Activated CD4-positive, alpha-beta T cell treated with anti-CD3 and anti-CD28 coated beads, Interleukin-2, Interleukin-6, amounts not matched to agents 100 ng/mL and 50 ng/mL, durations not matched to agents 16 hours and 8 hours (primary cell): ENCODE measurements around the gene APBB2.
"Not testable (repeated sequence)": the region's sequence is repeated elsewhere in the genome, so short reads cannot be mapped to it uniquely, and the experiment has no call there.

Experiments used
- DNase-seq: peaks from one replicate; pipeline ENCODE4 v3.0.0-alpha.2; 2020

APBB2 gene

GRCh38 chr4:41059411-41059810 is 154.9 kb downstream of the APBB2 start:
- DNase-seq: not testable (repeated sequence)

DNA sequence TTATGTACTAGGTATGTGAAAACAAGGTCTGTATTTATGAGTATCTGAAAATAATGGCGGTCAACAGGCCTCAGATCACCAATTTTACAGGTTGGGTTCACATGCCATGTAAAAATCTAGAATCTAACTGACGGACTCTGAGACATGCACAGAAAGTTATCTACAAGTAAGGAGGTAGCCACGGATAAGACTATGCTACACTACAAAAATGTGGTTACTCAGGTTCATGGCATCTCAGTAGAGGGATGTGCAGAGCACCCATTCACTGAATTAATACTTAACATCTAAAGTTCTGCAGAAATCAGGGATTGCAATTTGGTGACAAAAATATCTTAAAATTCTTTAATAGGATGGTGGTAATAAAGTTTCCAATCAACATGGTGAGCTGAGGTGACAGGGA is 155.9 kb downstream of the APBB2 start:
- DNase-seq: no peak

DNA sequence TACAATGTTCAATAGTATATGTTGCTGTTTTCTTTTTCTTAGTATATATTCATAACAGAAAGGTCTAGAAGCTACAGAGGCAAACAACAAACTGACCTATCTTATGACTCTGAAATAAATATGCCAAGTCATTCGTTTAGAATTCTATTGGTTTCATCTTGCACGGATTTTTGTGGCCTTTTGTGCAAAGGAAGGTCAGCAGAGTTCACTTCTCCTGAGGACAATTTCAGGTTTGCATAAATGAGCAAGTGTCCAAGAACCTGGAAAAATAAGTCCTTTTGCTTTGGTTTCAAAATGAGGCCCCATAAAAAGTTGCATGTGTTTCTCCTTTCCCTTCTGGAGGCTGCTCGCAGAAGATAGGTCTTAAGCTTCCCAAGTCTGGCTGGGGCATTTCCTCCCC is 156.9 kb downstream of the APBB2 start:
- no peak for DNase-seq

- DNase-seq: no peak
Observed at GRCh38 chr4:41052287-41052686, 162.1 kb downstream of the APBB2 start.

GRCh38 chr4:41050880-41051775 is 163.2 kb downstream of the APBB2 start:
- DNase-seq: no peak

DNA sequence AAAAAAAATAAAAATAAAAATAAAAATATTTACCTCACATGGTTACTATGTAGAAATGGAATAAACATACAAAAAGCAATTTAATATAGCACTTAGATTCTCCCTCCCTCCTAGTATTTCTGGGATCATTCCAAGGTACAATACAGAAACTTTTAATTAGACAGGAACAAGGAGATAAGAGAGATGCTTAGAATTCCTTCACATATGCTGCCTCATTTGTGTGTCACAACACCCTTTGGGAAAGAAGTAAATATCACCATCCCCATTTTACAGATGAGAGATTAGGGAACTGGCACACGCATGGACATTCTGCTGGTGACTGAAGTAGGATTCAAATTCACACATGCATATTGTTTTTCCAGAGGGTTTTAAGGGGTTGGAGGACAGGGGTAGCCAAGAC is 164.2 kb downstream of the APBB2 start:
- DNase-seq: no peak

- DNase-seq: not testable (repeated sequence)
Observed at GRCh38 chr4:41049176-41049575, 165.2 kb downstream of the APBB2 start.

DNA sequence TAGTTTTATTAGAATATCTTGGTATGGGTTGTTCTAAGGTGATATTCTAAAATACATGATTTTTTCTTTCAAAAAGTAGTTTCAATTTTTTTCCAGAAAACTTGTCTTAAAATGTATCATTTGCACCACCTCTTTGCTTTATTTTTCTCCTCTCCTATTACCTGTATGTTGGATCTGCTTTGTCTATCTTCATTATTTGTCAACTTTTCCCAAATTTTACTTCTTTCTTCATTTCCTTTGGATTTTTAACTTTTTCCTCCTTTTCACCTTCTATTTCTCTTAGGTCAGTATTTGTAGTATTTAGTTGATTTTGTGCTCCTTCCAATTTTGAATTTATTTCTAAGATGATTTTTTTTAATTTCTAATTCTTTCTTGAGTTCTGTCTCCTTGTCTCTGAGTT is 169.6 kb downstream of the APBB2 start:
- DNase-seq: no peak

DNA sequence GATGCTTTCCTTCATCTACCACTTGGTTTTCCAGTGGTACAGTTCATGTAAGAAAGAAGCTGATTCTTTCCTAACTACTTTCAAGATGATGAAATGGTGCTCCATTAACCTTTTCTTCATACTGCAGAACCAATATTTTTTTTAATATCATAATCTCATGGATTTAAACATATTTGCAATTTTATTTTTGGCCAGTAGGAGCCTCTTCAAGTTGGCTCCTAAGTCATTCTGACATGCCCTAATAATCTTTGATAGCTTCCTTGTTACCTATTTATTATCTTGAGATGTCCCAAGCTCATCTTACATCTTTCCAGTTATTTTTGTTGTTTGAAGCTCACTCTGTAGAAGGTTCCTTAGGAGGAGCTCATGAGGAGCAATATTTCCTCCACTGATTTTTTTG is 170.2 kb downstream of the APBB2 start:
- DNase-seq: no peak

GRCh38 chr4:41043465-41043864 is 170.9 kb downstream of the APBB2 start:
- DNase-seq: no peak

- DNase-seq: no peak
Observed at GRCh38 chr4:41041551-41041950, 172.8 kb downstream of the APBB2 start.

- no peak for DNase-seq
Observed at GRCh38 chr4:41039317-41039716, 175.0 kb downstream of the APBB2 start.

- DNase-seq: no peak
Observed at GRCh38 chr4:41038304-41038703, 176.0 kb downstream of the APBB2 start.

GRCh38 chr4:41029098-41029497 is 185.2 kb downstream of the APBB2 start:
- no peak for DNase-seq

GRCh38 chr4:41028392-41029076 is 185.8 kb downstream of the APBB2 start:
- no peak for DNase-seq

DNA sequence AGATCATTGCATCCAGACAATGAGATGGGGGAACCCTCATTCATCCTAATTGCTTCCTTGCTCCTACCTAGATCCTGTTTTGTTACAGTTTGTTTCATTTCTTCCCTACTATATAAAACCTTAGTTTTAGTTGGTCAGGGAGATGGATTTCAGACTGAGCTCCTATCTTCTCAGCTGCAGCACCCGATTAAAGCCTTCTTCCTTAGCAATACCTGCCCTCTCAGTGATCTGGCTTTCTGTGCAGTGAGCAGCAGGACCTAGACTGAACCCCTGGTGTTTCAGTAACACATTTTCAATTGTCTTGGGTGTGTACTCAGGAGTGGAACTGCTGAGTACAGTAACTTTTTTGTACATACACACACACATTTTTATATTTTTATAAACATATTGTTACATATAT is 187.4 kb downstream of the APBB2 start:
- no peak for DNase-seq

- no peak for DNase-seq
Observed at GRCh38 chr4:41025824-41026223, 188.5 kb downstream of the APBB2 start.

GRCh38 chr4:41024556-41025491 is 189.5 kb downstream of the APBB2 start:
- no peak for DNase-seq

- DNase-seq: no peak
Observed at GRCh38 chr4:41022116-41022515, 192.2 kb downstream of the APBB2 start.

- DNase-seq: no peak
Observed at GRCh38 chr4:41015016-41015675, 199.2 kb downstream of the APBB2 start.

DNA sequence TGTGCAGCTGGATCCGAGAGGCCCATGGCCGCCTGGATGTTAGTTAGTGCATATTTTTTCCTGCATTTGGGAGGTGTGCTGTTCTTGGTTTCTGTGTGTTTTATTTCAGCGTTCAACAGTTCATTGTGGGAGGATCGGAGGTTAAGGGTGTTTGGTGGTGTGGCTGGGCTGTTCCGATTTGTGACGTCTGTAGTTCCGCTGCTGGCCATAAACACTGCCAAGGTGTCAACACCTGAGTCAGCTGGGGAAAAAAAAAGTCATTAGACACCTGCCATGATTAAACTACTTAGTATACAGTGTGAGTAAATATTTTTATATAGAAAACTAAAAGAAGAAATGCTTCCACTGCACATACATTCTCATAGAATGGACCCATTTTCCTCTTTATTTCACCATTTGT is 200.2 kb downstream of the APBB2 start:
- no peak for DNase-seq

DNA sequence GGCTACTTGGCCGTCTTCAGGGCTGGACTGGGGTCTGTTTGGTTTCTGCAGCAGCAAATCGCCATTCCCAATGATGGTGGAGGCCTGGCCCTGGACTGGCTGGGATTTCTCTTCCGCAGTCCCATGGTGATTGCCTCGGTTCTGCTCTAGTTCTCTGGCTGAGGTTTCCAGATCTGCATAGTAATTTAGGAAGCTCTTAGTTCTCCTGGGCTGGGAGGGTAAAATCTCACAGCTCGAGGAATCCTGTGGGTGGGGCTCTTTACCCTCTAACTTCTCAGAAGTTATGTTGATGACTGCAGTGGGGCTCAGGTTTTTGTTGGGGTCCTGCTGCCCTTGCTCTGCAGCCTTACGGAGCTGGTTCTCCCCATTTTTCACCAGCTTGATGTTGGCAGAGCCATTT is 200.6 kb downstream of the APBB2 start:
- DNase-seq: no peak

DNA sequence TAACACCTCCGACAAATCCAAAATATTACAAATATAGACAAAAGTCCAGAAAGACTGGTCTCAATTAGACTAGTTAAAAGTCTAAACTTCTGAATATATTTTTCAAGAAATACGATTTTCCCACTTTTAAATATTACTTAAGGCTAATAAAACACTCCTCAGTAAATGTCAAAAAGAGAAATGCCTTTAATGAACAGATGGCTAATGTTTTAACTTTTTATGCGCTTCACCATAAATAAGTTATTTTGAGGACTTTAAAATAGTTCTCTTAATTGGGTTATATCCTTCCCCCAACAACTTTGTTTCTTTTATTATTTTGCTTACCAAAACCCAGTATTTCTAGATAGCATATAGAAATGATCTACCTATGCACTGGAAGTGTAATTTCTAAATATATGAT is 201.4 kb downstream of the APBB2 start:
- no peak for DNase-seq
